ENCODE results near the gene PNPLA1. TPM values are rescaled to one million over a fixed set of nuclear protein-coding genes. Genes with fewer than 3 reads are reported as not detected.
A peak's percentile ranks its signal among the peaks of the same experiment; 100 is the strongest.

PNPLA1 gene
- total RNA-seq, 2 donors from 2014 or later = not detected

- DNase-seq = no peak
- Histone ChIP-seq H3K4me1 (ENCODE audit: control insufficient read depth, insufficient read depth, low read length) (peaks cover 8% of the 10 kb centered on the region), H3K36me3 (ENCODE audit: control insufficient read depth, insufficient read depth, low read length) (no peaks in the 10 kb centered on the region), H3K27me3 (ENCODE audit: control insufficient read depth, insufficient read depth, low read length, poor library complexity, severe bottlenecking) (no peaks in the 10 kb centered on the region), H3K9me3 (ENCODE audit: control insufficient read depth, low read length) (no peaks in the 10 kb centered on the region), H3K27ac (ENCODE audit: low read depth, low read length) (no peak overlapping the region), H3K9ac (ENCODE audit: extremely low read depth, low read length, poor library complexity, severe bottlenecking) (no peak overlapping the region), H3K4me3 (ENCODE audit: low read length) (no peak overlapping the region)
- Mint-ChIP-seq H3K27ac (no peak overlapping the region), H3K27me3 (ENCODE audit: insufficient read depth) (no peaks in the 10 kb centered on the region), H3K4me1 (peaks cover 36% of the 10 kb centered on the region), H3K4me3 (no peak overlapping the region), H3K36me3 (ENCODE audit: low read depth) (no peaks in the 10 kb centered on the region), H3K9me3 (no peaks in the 10 kb centered on the region)
- TF ChIP-seq CTCF (conservative IDR thresholded peaks at IDR 0.05) = no peak
- 95 to 100% methylated on average over 5 of the region's 5 CpGs for WGBS, 2 experiments (ENCODE audit: insufficient coverage in 1 of 2, insufficient read length in 1 of 2)
Observed at GRCh38 chr6:36242161-36242560, 27.7 kb upstream of the PNPLA1 start.

GRCh38 chr6:36242626-36243025 is 27.2 kb upstream of the PNPLA1 start:
- no peaks in the 10 kb centered on the region for H3K9me3 ChIP-seq (ENCODE audit: control insufficient read depth, low read length)
- Mint-ChIP-seq H3K36me3 (ENCODE audit: low read depth) (no peaks in the 10 kb centered on the region), H3K4me1 (peaks cover 36% of the 10 kb centered on the region), H3K27me3 (ENCODE audit: insufficient read depth) (no peaks in the 10 kb centered on the region), H3K27ac (no peak overlapping the region), H3K9me3 (no peaks in the 10 kb centered on the region), H3K4me3 (no peak overlapping the region)
- no peak overlapping the region for H3K4me3 ChIP-seq (ENCODE audit: low read length)
- peaks cover 8% of the 10 kb centered on the region for H3K4me1 ChIP-seq (ENCODE audit: control insufficient read depth, insufficient read depth, low read length)
- TF ChIP-seq CTCF (conservative IDR thresholded peaks at IDR 0.05) = no peak
- DNase-seq = no peak
- H3K27ac ChIP-seq (ENCODE audit: low read depth, low read length) = no peak overlapping the region
- 87 to 100% methylated on average over 1 to 4 of the region's 4 CpGs for WGBS, 2 experiments (ENCODE audit: insufficient coverage in 1 of 2, insufficient read length in 1 of 2)
- no peaks in the 10 kb centered on the region for H3K36me3 ChIP-seq (ENCODE audit: control insufficient read depth, insufficient read depth, low read length)
- no peak overlapping the region for H3K9ac ChIP-seq (ENCODE audit: extremely low read depth, low read length, poor library complexity, severe bottlenecking)
- H3K27me3 ChIP-seq (ENCODE audit: control insufficient read depth, insufficient read depth, low read length, poor library complexity, severe bottlenecking) = no peaks in the 10 kb centered on the region

- Mint-ChIP-seq H3K9me3 (no peaks in the 10 kb centered on the region), H3K4me3 (no peak overlapping the region), H3K27ac (no peak overlapping the region), H3K36me3 (ENCODE audit: low read depth) (no peaks in the 10 kb centered on the region), H3K27me3 (ENCODE audit: insufficient read depth) (no peaks in the 10 kb centered on the region), H3K4me1 (peaks cover 36% of the 10 kb centered on the region)
- no peak overlapping the region for H3K9ac ChIP-seq (ENCODE audit: extremely low read depth, low read length, poor library complexity, severe bottlenecking)
- H3K27ac ChIP-seq (ENCODE audit: low read depth, low read length) = no peak overlapping the region
- no peak for TF ChIP-seq CTCF (conservative IDR thresholded peaks at IDR 0.05)
- H3K27me3 ChIP-seq (ENCODE audit: control insufficient read depth, insufficient read depth, low read length, poor library complexity, severe bottlenecking) = no peaks in the 10 kb centered on the region
- WGBS, 2 experiments (ENCODE audit: insufficient coverage in 1 of 2, insufficient read length in 1 of 2) = 85 to 100% methylated on average over 2 to 3 of the region's 3 CpGs
- no peaks in the 10 kb centered on the region for H3K36me3 ChIP-seq (ENCODE audit: control insufficient read depth, insufficient read depth, low read length)
- no peak overlapping the region for H3K4me3 ChIP-seq (ENCODE audit: low read length)
- peak; percentile 36 for DNase-seq
- no peaks in the 10 kb centered on the region for H3K9me3 ChIP-seq (ENCODE audit: control insufficient read depth, low read length)
- H3K4me1 ChIP-seq (ENCODE audit: control insufficient read depth, insufficient read depth, low read length) = peaks cover 8% of the 10 kb centered on the region
Observed at GRCh38 chr6:36243562-36244212, 26.2 kb upstream of the PNPLA1 start.

Measured in endodermal cell (in vitro differentiated cells).